Pancreas (tissue), 10 donors: ENCODE measurements around the gene ACY1. TPM values are rescaled to one million over a fixed set of nuclear protein-coding genes. Genes with fewer than 3 reads are reported as not detected.
"Not testable (repeated sequence)": the region's sequence is repeated elsewhere in the genome, so short reads cannot be mapped to it uniquely, and the experiment has no call there.

Experiments used
- ATAC-seq, 4 donors: fragments of 200-7000 bp; cut with Tn5 transposase; one replicate each; pipeline versions ENCODE4 v1.8.0 to v1.9.1; 2020; ENCODE audit warnings: mild to moderate bottlenecking in 4 of 4, moderate library complexity in 4 of 4
- DNase-seq, 6 donors: peaks; one replicate each; pipeline ENCODE4 v3.0.0-alpha.2; 2020
- FAIRE-seq: peaks from 2 replicates; lab custom pipeline; 2012; peaks lifted over from hg19 to GRCh38; lab: Jason Lieb, UNC
- H3K27ac ChIP-seq, 4 donors: fragments of 200-600 bp; sonication (generic); 1 replicate in 3 of 4; 2 replicates in 1 of 4; pipeline versions ENCODE4 v1.5.0 to v1.8.0; 2020
- H3K27me3 ChIP-seq, 4 donors: fragments of 200-600 bp; one replicate each; pipeline ENCODE4 v1.8.0; 2021
- H3K36me3 ChIP-seq, 3 donors: fragments of 200-600 bp; sonication (generic) in 1 of 3; one replicate each; pipeline versions ENCODE4 v1.5.0 to v1.8.0; 2020 to 2021
- H3K4me1 ChIP-seq, 3 donors: fragments of 200-600 bp; one replicate each; pipeline ENCODE4 v1.8.0; 2021
- H3K4me3 ChIP-seq, 4 donors: fragments of 200-600 bp; sonication (generic) in 2 of 4; one replicate each; pipeline versions ENCODE4 v1.5.0 to v1.8.0; 2020 to 2021
- H3K9me3 ChIP-seq, 4 donors: fragments of 200-600 bp; one replicate each; pipeline ENCODE4 v1.8.0; 2021
- WGBS, 2 donors: extraction: QIAGEN DNeasy Blood & Tissue Kit; methylation state at CpG; one replicate each; pipeline ENCODE4 v1.1.7; 2013; 5-methylcytosine and 5-hydroxymethylcytosine counted together
- intact Hi-C, 3 donors: fragments of 100-400 bp; cut with DNase I; formaldehyde crosslinking; loops; one replicate each; pipeline versions ENCODE4 v1.11.1 to v1.14.2; 2022
- polyA plus RNA-seq, 2 donors: library from polyadenylated mRNA; stranded (reverse); fragments of 200-250 nt; gene quantifications; one replicate each; pipeline ENCODE4 v1.2.3, GENCODE V29; 2013
- total RNA-seq, 6 donors: library from RNA; stranded (reverse); fragmentation: NEBNext Ultra II Directional in 4 of 6; extraction: Animal tissue kit (Norgen Biotek cat#: 25700) in 4 of 6; gene quantifications; one replicate each; pipeline versions ENCODE4 v1.2.1 to v1.2.4, GENCODE V29; 2021 to 2023
- TF ChIP-seq, protein P1 (sequence below), 4 donors: fragments of 200-600 bp; sonication (generic) in 3 of 4; IDR thresholded peaks; one replicate each; pipeline versions ENCODE4 v1.5.0 to v1.8.0; 2021; ENCODE audit warnings: antibody characterized with exemption in 4 of 4
- donor health status: healthy with polysubstance abuse.
- donor health status: DM: no; HTN: no; CAD: no; lungs with moderate emphysema.
- donor health status: DM: no; HTN: no; CAD: no.
- donor health status: control.
- donor health status: control.
- donor health status: Bipolar disorder and iron deficiency.
- donor health status: DM: yes; HTN: yes; CAD: no.
- donor health status: DM: no; HTN: no; CAD: no.
- donor health status: DM: no; HTN: no; CAD: no.
- donor health status: DM: yes; HTN: yes; CAD: no.

The ACY1 gene
- total and polyA plus RNA-seq, 8 donors = 5.7 to 21.5 (median 15.6) TPM

- Histone ChIP-seq H3K36me3 (peaks cover 0 to under 1% (median 0%) of the 10 kb centered on the region in 3 donors), H3K9me3 (no peaks in the 10 kb centered on the region), H3K27me3 (no peaks in the 10 kb centered on the region), H3K4me3 (no peak overlapping the region), H3K27ac (no peak overlapping the region), H3K4me1 (peaks cover 5 to 13% (median 10%) of the 10 kb centered on the region in 3 donors)
- TF ChIP-seq, protein P1, sequence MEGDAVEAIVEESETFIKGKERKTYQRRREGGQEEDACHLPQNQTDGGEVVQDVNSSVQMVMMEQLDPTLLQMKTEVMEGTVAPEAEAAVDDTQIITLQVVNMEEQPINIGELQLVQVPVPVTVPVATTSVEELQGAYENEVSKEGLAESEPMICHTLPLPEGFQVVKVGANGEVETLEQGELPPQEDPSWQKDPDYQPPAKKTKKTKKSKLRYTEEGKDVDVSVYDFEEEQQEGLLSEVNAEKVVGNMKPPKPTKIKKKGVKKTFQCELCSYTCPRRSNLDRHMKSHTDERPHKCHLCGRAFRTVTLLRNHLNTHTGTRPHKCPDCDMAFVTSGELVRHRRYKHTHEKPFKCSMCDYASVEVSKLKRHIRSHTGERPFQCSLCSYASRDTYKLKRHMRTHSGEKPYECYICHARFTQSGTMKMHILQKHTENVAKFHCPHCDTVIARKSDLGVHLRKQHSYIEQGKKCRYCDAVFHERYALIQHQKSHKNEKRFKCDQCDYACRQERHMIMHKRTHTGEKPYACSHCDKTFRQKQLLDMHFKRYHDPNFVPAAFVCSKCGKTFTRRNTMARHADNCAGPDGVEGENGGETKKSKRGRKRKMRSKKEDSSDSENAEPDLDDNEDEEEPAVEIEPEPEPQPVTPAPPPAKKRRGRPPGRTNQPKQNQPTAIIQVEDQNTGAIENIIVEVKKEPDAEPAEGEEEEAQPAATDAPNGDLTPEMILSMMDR (IDR thresholded peaks at IDR 0.05) = no peak
- WGBS, 2 donors = 76 to 80% methylated on average over 11 to 12 of the region's 12 CpGs
- FAIRE-seq (no peak), DNase-seq (peak in 1 of 6 donors; percentile 18), ATAC-seq (no peak)
- intact Hi-C loops = no loop called here
Measured at GRCh38 chr3:51986010-51986947, 2.9 kb downstream of the ACY1 start.

GRCh38 chr3:51987568-51987967 lies 4.2 kb downstream of the ACY1 start:
- Histone ChIP-seq H3K27ac (no peak overlapping the region), H3K4me1 (peaks cover 0 to 6% (median under 1%) of the 10 kb centered on the region in 3 donors), H3K4me3 (no peak overlapping the region), H3K9me3 (no peaks in the 10 kb centered on the region), H3K27me3 (no peaks in the 10 kb centered on the region), H3K36me3 (peaks cover 0 to 5% (median 0%) of the 10 kb centered on the region in 3 donors)
- intact Hi-C loops = no loop called here
- WGBS, 2 donors = 86 to 88% methylated on average over 7 of the region's 7 CpGs
- TF ChIP-seq, protein P1 (IDR thresholded peaks at IDR 0.05) = no peak
- no peak for DNase-seq
- FAIRE-seq = no peak
- ATAC-seq = no peak

DNA sequence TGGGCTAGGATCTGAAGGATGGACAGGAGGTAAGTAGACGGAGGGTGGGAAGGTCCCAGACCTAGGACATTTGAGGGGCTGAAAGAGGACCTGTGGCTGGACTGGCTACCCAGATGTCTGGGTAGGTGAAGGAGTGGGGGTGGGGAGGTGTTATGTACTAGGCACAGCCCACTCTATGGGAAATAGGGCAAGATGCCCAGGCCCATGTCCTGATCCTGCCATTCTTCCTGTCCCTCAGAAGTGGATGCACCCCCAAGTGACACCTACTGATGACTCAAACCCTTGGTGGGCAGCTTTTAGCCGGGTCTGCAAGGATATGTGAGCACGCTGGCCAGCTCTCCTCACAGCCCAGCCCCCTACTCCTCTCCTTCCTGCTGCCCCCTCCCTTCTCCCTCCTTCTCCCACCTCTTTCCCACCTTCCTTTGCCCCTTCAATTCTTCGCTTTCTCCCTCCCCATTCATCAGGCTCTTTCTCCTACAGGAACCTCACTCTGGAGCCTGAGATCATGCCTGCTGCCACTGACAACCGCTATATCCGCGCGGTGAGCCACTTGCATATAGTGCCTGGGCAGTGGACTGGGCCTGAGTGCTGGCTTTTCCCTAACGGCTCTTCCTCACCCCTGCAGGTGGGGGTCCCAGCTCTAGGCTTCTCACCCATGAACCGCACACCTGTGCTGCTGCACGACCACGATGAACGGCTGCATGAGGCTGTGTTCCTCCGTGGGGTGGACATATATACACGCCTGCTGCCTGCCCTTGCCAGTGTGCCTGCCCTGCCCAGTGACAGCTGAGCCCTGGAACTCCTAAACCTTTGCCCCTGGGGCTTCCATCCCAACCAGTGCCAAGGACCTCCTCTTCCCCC lies 5.2 kb downstream of the ACY1 start:
- TF ChIP-seq, protein P1 (IDR thresholded peaks at IDR 0.05) = no peak
- FAIRE-seq (no peak), ATAC-seq (no peak), DNase-seq (no peak)
- intact Hi-C loops = no loop called here
- no peaks in the 10 kb centered on the region for H3K9me3 ChIP-seq
- H3K27ac ChIP-seq = no peak overlapping the region
- H3K27me3 ChIP-seq = no peaks in the 10 kb centered on the region
- H3K36me3 ChIP-seq = peaks cover 0 to 5% (median 0%) of the 10 kb centered on the region in 3 donors
- 75 to 76% methylated on average over 15 of the region's 15 CpGs for WGBS, 2 donors
- no peak overlapping the region for H3K4me3 ChIP-seq
- peaks cover under 1 to 5% (median under 1%) of the 10 kb centered on the region in 3 donors for H3K4me1 ChIP-seq

GRCh38 chr3:51990501-51990971 lies 7.2 kb downstream of the ACY1 start:
- H3K27me3 ChIP-seq, ATAC-seq, H3K9me3 ChIP-seq, intact Hi-C loops, H3K27ac ChIP-seq, FAIRE-seq, H3K4me3 ChIP-seq: not testable (repeated sequence)
- Histone ChIP-seq H3K4me1 (peaks cover 10 to 17% (median 15%) of the 10 kb centered on the region in 3 donors), H3K36me3 (peaks cover 0 to 14% (median 11%) of the 10 kb centered on the region in 3 donors)
- DNase-seq = peak in 1 of 6 donors; percentile 75
- 80 to 84% methylated on average over 24 to 38 of the region's 38 CpGs for WGBS, 2 donors
